ENCODE data around the gene MAN2B1.

DNA sequence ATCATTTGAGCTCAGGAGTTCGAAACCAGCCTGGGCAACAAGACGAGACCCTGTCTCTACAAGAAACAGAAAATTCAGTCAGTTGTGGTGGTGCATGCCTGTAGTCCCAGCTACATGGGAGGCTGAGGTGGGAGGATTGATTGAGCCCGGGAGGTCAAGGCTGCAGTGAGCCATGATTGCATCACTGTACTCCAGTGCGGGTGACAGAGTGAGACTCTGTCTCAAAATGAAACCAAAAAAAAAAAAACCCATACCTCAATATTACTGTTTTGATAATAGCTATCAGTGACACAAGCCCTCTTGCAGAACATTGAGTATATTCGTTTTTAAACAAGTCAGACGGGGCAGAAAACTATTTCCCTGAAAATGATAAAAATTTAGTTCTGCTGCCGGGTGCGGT is 39.6 kb downstream of the MAN2B1 start:
- TF ChIP-seq, protein P1, sequence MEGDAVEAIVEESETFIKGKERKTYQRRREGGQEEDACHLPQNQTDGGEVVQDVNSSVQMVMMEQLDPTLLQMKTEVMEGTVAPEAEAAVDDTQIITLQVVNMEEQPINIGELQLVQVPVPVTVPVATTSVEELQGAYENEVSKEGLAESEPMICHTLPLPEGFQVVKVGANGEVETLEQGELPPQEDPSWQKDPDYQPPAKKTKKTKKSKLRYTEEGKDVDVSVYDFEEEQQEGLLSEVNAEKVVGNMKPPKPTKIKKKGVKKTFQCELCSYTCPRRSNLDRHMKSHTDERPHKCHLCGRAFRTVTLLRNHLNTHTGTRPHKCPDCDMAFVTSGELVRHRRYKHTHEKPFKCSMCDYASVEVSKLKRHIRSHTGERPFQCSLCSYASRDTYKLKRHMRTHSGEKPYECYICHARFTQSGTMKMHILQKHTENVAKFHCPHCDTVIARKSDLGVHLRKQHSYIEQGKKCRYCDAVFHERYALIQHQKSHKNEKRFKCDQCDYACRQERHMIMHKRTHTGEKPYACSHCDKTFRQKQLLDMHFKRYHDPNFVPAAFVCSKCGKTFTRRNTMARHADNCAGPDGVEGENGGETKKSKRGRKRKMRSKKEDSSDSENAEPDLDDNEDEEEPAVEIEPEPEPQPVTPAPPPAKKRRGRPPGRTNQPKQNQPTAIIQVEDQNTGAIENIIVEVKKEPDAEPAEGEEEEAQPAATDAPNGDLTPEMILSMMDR (IDR thresholded peaks at IDR 0.05) = no peak
- TF ChIP-seq POLR2A (IDR thresholded peaks at IDR 0.05) = no peak
